GM12878 (cell line): ENCODE results near the gene EPS8L1. TPM values are rescaled to one million over a fixed set of nuclear protein-coding genes. Genes with fewer than 3 reads are reported as not detected.

Source experiments
- ATAC-seq: fragments of 200-7000 bp; cut with Tn5 transposase; 3 replicates; pipeline ENCODE4 v1.9.1; 2020; ENCODE audit warnings: mild to moderate bottlenecking, moderate library complexity
- BruUV-seq: library from RNA; stranded (reverse); fragments of 400-500 nt; replicated peaks from 2 replicates; lab custom pipeline; 2021; lab: Mats Ljungman, UMichigan
- CTCF ChIA-PET: fragments of 300-600 bp; sonication (Branson Sonifier 250); formaldehyde crosslinking; extraction: SDS; loops from one replicate; lab custom pipeline; 2021; ENCODE audit warnings: inconsistent platforms; lab: Yijun Ruan, JAX
- POLR2A ChIA-PET: fragments of 350-600 bp; formaldehyde crosslinking; extraction: SDS; loops from one replicate; lab custom pipeline; 2021; ENCODE audit warnings: inconsistent platforms; lab: Charles Lee
- RAD21 ChIA-PET: fragments of 300-600 bp; sonication (Branson Sonifier 250); formaldehyde crosslinking; loops from one replicate; lab custom pipeline; 2023; ENCODE audit warnings: antibody characterized with exemption; ENCODE audit not compliant: unreplicated experiment; lab: Charles Lee
- SMC1A ChIA-PET: fragments of 300-600 bp; sonication (Branson Sonifier 250); formaldehyde crosslinking; loops from one replicate; lab custom pipeline; 2023; ENCODE audit not compliant: unreplicated experiment, uncharacterized antibody; lab: Charles Lee
- DNase-seq: peaks from one replicate; pipeline ENCODE4 v3.0.0-alpha.2; 2011; ENCODE audit warnings: low read depth, low spot score
- FAIRE-seq: peaks from 3 replicates; lab custom pipeline; 2011; peaks lifted over from hg19 to GRCh38; lab: Jason Lieb, UNC
- H2AFZ ChIP-seq: 2 replicates; pipeline ENCODE4 v1.6.0; 2011; ENCODE audit warnings: low read depth, low read length, control low read depth; ENCODE audit not compliant: control insufficient read depth
- H3K27ac ChIP-seq: 2 replicates; pipeline ENCODE4 v1.5.1; 2011; ENCODE audit warnings: control low read depth; ENCODE audit not compliant: control insufficient read depth, insufficient read depth
- H3K27me3 ChIP-seq, 2 experiments: replicated peaks in 1 of 2; 2 replicates each; pipeline versions ENCODE4 v1.6.0 to v1.6.1; 2011; ENCODE audit warnings: low read length in 1 of 2; ENCODE audit not compliant: control insufficient read depth in 2 of 2, insufficient read depth in 2 of 2
- H3K36me3 ChIP-seq, 2 experiments: 2 replicates each; pipeline ENCODE4 v1.5.1; 2011; ENCODE audit warnings: low read length in 1 of 2; ENCODE audit not compliant: control insufficient read depth in 2 of 2, insufficient read depth in 2 of 2
- H3K4me1 ChIP-seq: 2 replicates; pipeline ENCODE4 v1.6.1; 2011; ENCODE audit warnings: mild to moderate bottlenecking, low read length, moderate library complexity, mixed read lengths; ENCODE audit not compliant: control insufficient read depth, insufficient read depth
- H3K4me2 ChIP-seq: 2 replicates; pipeline ENCODE4 v1.6.0; 2011; ENCODE audit warnings: control low read depth; ENCODE audit not compliant: control insufficient read depth, insufficient read depth
- H3K4me3 ChIP-seq: fragments of 200-600 bp; sonication (generic); 2 replicates; pipeline ENCODE4 v1.5.1; 2016
- H3K79me2 ChIP-seq: 2 replicates; pipeline ENCODE4 v1.6.0; 2011; ENCODE audit warnings: low read length; ENCODE audit not compliant: control insufficient read depth, insufficient read depth
- H3K9ac ChIP-seq: 2 replicates; pipeline ENCODE4 v1.8.0; 2011; ENCODE audit warnings: low read length, control low read depth, mixed read lengths; ENCODE audit not compliant: control insufficient read depth, insufficient read depth
- H3K9me3 ChIP-seq: replicated peaks from 3 replicates; pipeline ENCODE4 v1.5.1; 2011; ENCODE audit warnings: mild to moderate bottlenecking, low read length; ENCODE audit not compliant: control insufficient read depth, insufficient read depth
- H4K20me1 ChIP-seq: 2 replicates; pipeline ENCODE4 v1.6.0; 2011; ENCODE audit not compliant: control insufficient read depth, insufficient read depth
- BACH1 ChIP-seq: fragments of 450-650 bp; IDR thresholded peaks from 2 replicates; pipeline ENCODE4 v1.6.1; 2017; ENCODE audit warnings: mild to moderate bottlenecking, borderline replicate concordance
- BHLHE40 ChIP-seq, 2 experiments: fragments of 450-650 bp in 1 of 2; IDR thresholded peaks; 2 replicates each; pipeline ENCODE4 v1.6.1; 2011 to 2017; ENCODE audit warnings: low read depth in 2 of 2, borderline replicate concordance in 1 of 2, improper control_type of control experiment in 1 of 2, low read length in 1 of 2, mild to moderate bottlenecking in 1 of 2
- HCFC1 ChIP-seq: fragments of 150-350 bp; IDR thresholded peaks from 2 replicates; pipeline ENCODE4 v1.6.1; 2014; ENCODE audit warnings: low read length
- IKZF1 ChIP-seq: fragments of 450-650 bp; conservative IDR thresholded peaks from 2 replicates; pipeline ENCODE4 v1.6.1; 2017; ENCODE audit warnings: antibody characterized with exemption, mild to moderate bottlenecking
- MTA3 ChIP-seq: IDR thresholded peaks from 2 replicates; pipeline ENCODE4 v1.6.1; 2012; ENCODE audit warnings: low read length, inconsistent platforms, borderline replicate concordance
- NFXL1 ChIP-seq: fragments of 450-650 bp; IDR thresholded peaks from 2 replicates; pipeline ENCODE4 v1.6.1; 2017; ENCODE audit warnings: antibody characterized with exemption, mild to moderate bottlenecking, borderline replicate concordance
- RFX5 ChIP-seq: IDR thresholded peaks from 2 replicates; pipeline ENCODE4 v1.6.1; 2011; ENCODE audit warnings: low read depth, low read length, improper control_type of control experiment
- SREBF2 ChIP-seq: IDR thresholded peaks from 2 replicates; pipeline ENCODE4 v1.6.1; 2012; ENCODE audit warnings: mild to moderate bottlenecking, low read length
- TAF1 ChIP-seq: IDR thresholded peaks from 2 replicates; pipeline ENCODE4 v1.6.1; 2011; ENCODE audit warnings: mild to moderate bottlenecking, low read depth, low read length, borderline replicate concordance
- TBL1XR1 ChIP-seq: IDR thresholded peaks from 2 replicates; pipeline ENCODE4 v1.6.1; 2012; ENCODE audit warnings: low read depth, low read length, improper control_type of control experiment
- ZNF24 ChIP-seq: fragments of 450-650 bp; IDR thresholded peaks from 2 replicates; pipeline ENCODE4 v1.6.1; 2017; ENCODE audit warnings: antibody characterized with exemption, mild to moderate bottlenecking
- ZZZ3 ChIP-seq: IDR thresholded peaks from 2 replicates; pipeline ENCODE4 v1.6.1; 2011; ENCODE audit warnings: low read depth; ENCODE audit not compliant: control insufficient read depth, insufficient read length
- WGBS: methylation state at CpG from one replicate; pipeline ENCODE4 v1.1.6; 2016; ENCODE audit warnings: low lambda C conversion rate; ENCODE audit not compliant: insufficient replicate concordance, insufficient coverage; ENCODE audit errors: missing lambda C conversion rate; 5-methylcytosine and 5-hydroxymethylcytosine counted together
- in situ Hi-C: fragments of 300-500 bp; cut with MboI; formaldehyde crosslinking; loops from 9 replicates; pipeline ENCODE4 v1.14.3; 2018; ENCODE audit warnings: mixed read lengths
- intact Hi-C: fragments of 100-400 bp; cut with micrococcal nuclease; formaldehyde crosslinking; loops from one replicate; pipeline ENCODE4 v1.14.2; 2022; ENCODE audit not compliant: unreplicated experiment
- polyA plus RNA-seq, 11 experiments: library from polyadenylated mRNA; depleted of rRNA in 4 of 11; unstranded in 6 of 11; stranded (reverse) in 5 of 11; fragments of >200 nt; fragmentation: Nextera tagmentation in 4 of 11; fragmentation: Illumina TruSeq in 1 of 11; extraction: Ambion mirVana in 4 of 11; extraction: Trizol in 1 of 11; gene quantifications; 1 replicate in 1 of 11; 2 replicates in 10 of 11; pipeline versions ENCODE4 v1.2.1 to v1.2.3, GENCODE V29; 2011 to 2016; ENCODE audit warnings: inconsistent platforms in 2 of 11, missing spikeins in 2 of 11, low read depth in 1 of 11
- total RNA-seq, 4 experiments: library from RNA; depleted of rRNA in 3 of 4; stranded (reverse); fragments of >200 nt in 3 of 4; fragmentation: Illumina TruSeq in 1 of 4; extraction: Trizol in 1 of 4; gene quantifications; 2 replicates each; pipeline versions ENCODE4 v1.2.1 to v1.2.3, GENCODE V29; 2013 to 2021
- TF ChIP-seq, protein P1 (sequence below): IDR thresholded peaks from 2 replicates; pipeline ENCODE4 v1.6.1; 2011; ENCODE audit warnings: low read depth, mild to moderate bottlenecking, low read length, moderate library complexity, borderline replicate concordance; ENCODE audit errors: extremely low read depth
- TF ChIP-seq, protein P2 (sequence below): fragments of 150-350 bp; IDR thresholded peaks from 2 replicates; pipeline ENCODE4 v1.6.1; 2016; ENCODE audit warnings: low read depth, low read length
- TF ChIP-seq, protein P3 (sequence below): fragments of 450-650 bp; IDR thresholded peaks from 2 replicates; pipeline ENCODE4 v1.6.1; 2017; ENCODE audit warnings: low read depth, mild to moderate bottlenecking, moderate library complexity
- TF ChIP-seq, protein P4 (sequence below): fragments of 450-650 bp; conservative IDR thresholded peaks from 2 replicates; pipeline ENCODE4 v1.6.1; 2017; ENCODE audit warnings: mild to moderate bottlenecking, moderate library complexity

Gene EPS8L1
- total and polyA plus RNA-seq, 10 of the 15 experiments (the other 5 are each of a cell fraction or from before 2014, with no cell fraction given), result 0.68 to 2.2 (median 0.96) TPM; not detected in 2

DNA sequence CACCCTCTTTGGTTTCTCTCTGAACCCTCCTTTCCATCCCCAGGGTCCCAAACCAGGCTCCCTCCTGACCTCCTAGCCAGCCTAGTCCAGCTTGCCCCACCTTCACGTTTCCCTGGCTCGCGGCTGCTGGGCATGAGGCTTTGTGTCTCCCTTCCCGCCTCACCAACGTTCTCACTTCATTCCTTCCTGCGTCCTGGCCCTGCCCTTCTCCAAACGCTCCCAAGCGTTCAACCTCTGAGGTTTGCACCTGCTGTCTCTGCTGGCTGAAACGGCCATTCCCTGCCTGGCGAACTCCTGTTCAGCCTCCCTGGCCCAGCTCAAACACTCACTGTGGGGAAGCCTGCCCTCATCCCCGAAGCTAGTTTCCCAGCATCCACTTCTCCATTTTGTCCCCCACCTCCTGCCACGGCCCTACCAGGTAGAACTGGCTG is 12.4 kb downstream of the EPS8L1 start:
- no peak for DNase-seq
- WGBS, result 72% methylated on average over 12 of the region's 12 CpGs
- Histone ChIP-seq H3K79me2 (no peaks in the 10 kb centered on the region), H3K9me3 (no peaks in the 10 kb centered on the region), H2AFZ (no peak overlapping the region), H3K4me2 (no peak overlapping the region), H4K20me1 (no peaks in the 10 kb centered on the region), H3K36me3 (no peaks in the 10 kb centered on the region; a peak in 2 of 4 replicates), H3K4me3 (no peak overlapping the region), H3K27ac (no peak overlapping the region), H3K27me3 (peaks cover 0 to 7% of the 10 kb centered on the region in 2 experiments; a peak in 2 of 4 replicates), H3K4me1 (0 out of 2 replicates have a peak, but pooled peaks cover 3% of the 10 kb centered on the region), H3K9ac (no peak overlapping the region)
- intact Hi-C loops, result no loop called here
- TF ChIP-seq ZNF24, result no peak
- no peak for TF ChIP-seq TAF1
- no peak for TF ChIP-seq MTA3
- no peak for TF ChIP-seq IKZF1
- no peak for TF ChIP-seq BHLHE40 (IDR thresholded peaks at IDR 0.05; ENCODE audit: borderline replicate concordance in 1 of 2, low read depth in 2 of 2, low read length in 1 of 2)
- TF ChIP-seq, protein P1, sequence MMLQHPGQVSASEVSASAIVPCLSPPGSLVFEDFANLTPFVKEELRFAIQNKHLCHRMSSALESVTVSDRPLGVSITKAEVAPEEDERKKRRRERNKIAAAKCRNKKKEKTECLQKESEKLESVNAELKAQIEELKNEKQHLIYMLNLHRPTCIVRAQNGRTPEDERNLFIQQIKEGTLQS, result no peak
- TF ChIP-seq, protein P2, sequence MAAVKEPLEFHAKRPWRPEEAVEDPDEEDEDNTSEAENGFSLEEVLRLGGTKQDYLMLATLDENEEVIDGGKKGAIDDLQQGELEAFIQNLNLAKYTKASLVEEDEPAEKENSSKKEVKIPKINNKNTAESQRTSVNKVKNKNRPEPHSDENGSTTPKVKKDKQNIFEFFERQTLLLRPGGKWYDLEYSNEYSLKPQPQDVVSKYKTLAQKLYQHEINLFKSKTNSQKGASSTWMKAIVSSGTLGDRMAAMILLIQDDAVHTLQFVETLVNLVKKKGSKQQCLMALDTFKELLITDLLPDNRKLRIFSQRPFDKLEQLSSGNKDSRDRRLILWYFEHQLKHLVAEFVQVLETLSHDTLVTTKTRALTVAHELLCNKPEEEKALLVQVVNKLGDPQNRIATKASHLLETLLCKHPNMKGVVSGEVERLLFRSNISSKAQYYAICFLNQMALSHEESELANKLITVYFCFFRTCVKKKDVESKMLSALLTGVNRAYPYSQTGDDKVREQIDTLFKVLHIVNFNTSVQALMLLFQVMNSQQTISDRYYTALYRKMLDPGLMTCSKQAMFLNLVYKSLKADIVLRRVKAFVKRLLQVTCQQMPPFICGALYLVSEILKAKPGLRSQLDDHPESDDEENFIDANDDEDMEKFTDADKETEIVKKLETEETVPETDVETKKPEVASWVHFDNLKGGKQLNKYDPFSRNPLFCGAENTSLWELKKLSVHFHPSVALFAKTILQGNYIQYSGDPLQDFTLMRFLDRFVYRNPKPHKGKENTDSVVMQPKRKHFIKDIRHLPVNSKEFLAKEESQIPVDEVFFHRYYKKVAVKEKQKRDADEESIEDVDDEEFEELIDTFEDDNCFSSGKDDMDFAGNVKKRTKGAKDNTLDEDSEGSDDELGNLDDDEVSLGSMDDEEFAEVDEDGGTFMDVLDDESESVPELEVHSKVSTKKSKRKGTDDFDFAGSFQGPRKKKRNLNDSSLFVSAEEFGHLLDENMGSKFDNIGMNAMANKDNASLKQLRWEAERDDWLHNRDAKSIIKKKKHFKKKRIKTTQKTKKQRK, result no peak
- TF ChIP-seq RFX5, result no peak
- no peak for TF ChIP-seq ZZZ3
- TF ChIP-seq NFXL1, result no peak
- TF ChIP-seq TBL1XR1, result no peak
- TF ChIP-seq, protein P3, sequence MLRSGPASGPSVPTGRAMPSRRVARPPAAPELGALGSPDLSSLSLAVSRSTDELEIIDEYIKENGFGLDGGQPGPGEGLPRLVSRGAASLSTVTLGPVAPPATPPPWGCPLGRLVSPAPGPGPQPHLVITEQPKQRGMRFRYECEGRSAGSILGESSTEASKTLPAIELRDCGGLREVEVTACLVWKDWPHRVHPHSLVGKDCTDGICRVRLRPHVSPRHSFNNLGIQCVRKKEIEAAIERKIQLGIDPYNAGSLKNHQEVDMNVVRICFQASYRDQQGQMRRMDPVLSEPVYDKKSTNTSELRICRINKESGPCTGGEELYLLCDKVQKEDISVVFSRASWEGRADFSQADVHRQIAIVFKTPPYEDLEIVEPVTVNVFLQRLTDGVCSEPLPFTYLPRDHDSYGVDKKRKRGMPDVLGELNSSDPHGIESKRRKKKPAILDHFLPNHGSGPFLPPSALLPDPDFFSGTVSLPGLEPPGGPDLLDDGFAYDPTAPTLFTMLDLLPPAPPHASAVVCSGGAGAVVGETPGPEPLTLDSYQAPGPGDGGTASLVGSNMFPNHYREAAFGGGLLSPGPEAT, result no peak
- no peak for TF ChIP-seq SREBF2
- TF ChIP-seq, protein P4, sequence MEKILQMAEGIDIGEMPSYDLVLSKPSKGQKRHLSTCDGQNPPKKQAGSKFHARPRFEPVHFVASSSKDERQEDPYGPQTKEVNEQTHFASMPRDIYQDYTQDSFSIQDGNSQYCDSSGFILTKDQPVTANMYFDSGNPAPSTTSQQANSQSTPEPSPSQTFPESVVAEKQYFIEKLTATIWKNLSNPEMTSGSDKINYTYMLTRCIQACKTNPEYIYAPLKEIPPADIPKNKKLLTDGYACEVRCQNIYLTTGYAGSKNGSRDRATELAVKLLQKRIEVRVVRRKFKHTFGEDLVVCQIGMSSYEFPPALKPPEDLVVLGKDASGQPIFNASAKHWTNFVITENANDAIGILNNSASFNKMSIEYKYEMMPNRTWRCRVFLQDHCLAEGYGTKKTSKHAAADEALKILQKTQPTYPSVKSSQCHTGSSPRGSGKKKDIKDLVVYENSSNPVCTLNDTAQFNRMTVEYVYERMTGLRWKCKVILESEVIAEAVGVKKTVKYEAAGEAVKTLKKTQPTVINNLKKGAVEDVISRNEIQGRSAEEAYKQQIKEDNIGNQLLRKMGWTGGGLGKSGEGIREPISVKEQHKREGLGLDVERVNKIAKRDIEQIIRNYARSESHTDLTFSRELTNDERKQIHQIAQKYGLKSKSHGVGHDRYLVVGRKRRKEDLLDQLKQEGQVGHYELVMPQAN, result no peak
- TF ChIP-seq HCFC1, result no peak
- TF ChIP-seq BACH1, result no peak
- CTCF ChIA-PET, result interaction anchor here (0.6 to 3.2 kb wide), 16 partner anchors 11 to 718 kb away, joined by 3 to 18 read pairs (median 4); partner anchors contain the start of gene RDH13
- no TSS peak for BruUV-seq
- POLR2A ChIA-PET, result no interaction called here
- FAIRE-seq, result no peak
- ATAC-seq, result no peak
- in situ Hi-C loops, result no loop called here
- RAD21 ChIA-PET, result interaction anchor here (1.0 to 2.3 kb wide), 3 partner anchors 9 to 435 kb away, joined by 3 to 14 read pairs (median 3); no protein-coding TSS in a partner anchor
- SMC1A ChIA-PET, result interaction anchor here (0.6 to 1.3 kb wide), 2 partner anchors 434 to 602 kb away, joined by 3 read pairs; no protein-coding TSS in a partner anchor
